GM21447 (cell line): ENCODE data around the gene GRIK2.

Experiments
- ATAC-seq: cut with Tn5 transposase; IDR thresholded peaks from one replicate; pipeline ENCODE4 v1.9.1; 2021; ENCODE audit not compliant: unreplicated experiment

The GRIK2 gene

DNA sequence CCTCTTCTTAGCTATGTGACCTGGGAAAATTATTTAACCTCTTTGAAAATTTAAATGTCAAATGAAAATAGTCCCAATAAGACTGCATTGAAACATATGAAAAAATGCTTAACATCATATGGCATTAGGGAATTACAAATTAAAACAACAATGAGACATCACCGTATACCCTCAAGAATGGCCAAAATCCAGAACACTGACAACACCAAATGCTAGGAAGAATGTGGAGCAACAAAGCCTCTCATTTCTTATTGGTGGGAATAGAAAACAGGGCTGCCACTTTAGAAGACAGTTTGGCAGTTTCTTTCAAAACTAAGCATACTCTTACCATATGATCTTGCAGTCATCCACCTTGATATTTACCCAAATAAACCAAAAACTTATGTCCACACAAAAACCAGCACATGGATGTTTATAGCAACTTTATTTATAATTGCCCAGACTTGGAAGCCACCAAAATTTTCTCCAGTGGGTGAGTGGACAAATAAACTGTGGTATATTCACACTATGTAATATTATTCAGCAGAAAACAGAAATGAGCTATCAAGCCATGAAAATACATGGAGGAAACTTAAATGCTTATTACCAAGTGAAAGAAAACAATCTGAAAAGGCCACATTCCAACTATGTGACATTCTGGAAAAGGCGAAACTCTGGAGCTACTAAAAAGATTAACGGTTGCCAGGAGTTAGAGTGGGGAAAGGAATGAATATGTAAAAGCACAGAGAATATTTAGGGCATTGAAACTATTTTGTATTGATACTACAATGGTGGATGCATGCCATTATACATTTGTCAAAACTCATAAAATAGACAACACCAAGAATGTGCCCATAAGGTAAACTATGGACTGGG is 459.9 kb downstream of the GRIK2 start:
- ATAC-seq: no peak

DNA sequence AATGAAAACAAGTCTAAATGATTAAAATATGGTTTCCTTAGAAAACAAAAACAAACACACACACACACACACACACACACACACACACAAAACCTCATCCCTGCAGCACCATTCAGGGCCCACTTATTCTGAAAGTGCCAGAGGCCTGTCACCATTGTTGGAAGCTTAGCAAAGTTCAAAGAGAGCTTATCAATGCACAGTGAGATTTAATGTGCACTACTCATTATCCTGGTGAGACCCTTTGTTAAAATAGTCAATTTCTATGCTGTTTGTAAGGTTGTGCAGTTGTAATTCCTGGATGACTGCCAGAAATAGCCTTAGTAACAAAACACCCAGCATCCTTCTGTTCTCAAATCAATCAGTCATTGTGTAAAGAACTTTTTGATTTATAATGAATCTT is 482.9 kb downstream of the GRIK2 start:
- ATAC-seq: no peak

DNA sequence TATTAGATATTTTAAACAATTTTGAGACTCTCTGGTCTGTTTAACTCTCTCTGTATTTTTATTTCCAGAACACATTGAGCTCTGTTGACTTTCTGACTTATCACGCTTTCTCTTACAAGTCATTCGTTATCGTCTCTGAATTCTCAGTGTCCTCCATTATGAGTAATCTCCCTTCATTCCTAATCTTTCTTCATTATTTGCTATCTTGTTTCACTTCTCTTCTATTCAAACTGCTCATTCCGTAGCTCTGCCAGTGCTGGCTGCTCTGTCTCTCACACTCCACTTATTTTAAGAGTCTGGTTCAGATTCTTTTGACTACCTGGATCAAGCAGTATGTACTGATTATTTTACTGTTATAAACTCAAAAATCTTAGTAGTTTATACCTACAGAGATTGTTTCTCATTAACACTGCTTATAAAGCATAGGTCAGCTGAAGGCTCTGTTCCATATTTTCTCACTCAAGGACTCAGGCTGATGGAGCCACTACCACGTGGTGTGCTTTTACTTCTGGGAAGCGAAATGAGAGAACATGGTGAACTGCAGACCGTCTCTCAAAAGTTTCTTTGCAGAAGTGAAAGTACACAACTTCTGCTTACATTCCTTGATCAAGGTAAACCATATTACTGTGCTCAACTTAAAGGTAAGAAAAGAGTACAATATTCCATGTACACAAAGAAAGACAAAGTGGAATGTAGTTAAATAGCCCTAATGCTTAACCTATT is 485.2 kb downstream of the GRIK2 start:
- no peak for ATAC-seq

DNA sequence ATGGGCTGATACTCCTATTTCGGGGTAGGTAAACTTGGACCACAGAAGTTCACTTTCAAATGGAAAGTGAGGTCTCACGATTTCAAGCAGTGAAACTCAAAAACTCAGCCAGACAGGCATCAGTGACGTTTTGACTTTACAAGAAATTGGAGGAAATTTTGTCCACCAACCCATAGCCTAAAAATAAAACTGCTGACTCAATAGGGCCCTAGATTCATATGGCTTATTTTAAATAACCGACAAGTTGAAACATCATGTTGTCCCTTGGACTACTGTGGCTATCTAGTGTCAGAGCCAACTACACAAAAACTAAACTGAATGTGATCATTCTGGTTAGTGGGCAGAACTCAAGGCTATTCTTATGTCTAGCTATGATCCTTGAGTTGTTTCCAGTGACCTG is 486.3 kb downstream of the GRIK2 start:
- no peak for ATAC-seq

DNA sequence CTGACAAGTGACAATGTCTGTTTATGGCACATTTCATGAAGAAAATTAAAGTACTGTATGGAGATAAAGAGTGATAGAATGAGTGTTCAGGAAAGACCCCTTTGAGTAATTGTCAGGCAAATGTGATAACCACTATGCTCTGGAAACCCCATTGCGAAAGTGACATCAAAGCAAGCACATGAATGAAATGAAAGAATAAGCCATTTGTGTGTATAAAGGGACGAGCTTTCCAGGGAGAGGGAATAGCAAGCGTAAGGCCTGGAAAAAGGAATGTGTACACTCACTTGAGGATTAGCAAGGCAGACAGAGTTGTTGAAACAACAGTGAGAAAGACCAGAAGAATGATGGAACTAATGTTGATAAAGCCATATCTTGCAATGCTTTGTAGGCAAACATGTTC is 490.0 kb downstream of the GRIK2 start:
- ATAC-seq: no peak

DNA sequence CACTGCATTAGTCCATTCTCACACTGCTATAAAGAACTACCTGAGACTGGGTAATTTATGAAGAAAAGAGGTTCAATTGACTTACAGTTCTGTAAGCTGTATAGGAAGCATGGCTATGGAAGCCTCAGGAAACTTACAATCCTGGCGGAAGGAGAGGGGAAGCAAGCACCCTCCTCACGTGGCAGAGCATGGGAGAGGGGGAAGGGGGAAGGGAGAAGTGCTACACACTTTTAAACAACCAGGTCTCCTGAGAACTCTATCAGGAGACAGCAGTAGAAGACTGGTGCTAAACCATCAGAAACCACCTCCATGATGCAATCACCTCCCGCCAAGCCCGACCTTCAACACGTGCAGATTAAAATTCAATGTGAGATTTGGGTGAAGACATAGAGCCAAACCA is 494.0 kb downstream of the GRIK2 start:
- ATAC-seq: no peak

DNA sequence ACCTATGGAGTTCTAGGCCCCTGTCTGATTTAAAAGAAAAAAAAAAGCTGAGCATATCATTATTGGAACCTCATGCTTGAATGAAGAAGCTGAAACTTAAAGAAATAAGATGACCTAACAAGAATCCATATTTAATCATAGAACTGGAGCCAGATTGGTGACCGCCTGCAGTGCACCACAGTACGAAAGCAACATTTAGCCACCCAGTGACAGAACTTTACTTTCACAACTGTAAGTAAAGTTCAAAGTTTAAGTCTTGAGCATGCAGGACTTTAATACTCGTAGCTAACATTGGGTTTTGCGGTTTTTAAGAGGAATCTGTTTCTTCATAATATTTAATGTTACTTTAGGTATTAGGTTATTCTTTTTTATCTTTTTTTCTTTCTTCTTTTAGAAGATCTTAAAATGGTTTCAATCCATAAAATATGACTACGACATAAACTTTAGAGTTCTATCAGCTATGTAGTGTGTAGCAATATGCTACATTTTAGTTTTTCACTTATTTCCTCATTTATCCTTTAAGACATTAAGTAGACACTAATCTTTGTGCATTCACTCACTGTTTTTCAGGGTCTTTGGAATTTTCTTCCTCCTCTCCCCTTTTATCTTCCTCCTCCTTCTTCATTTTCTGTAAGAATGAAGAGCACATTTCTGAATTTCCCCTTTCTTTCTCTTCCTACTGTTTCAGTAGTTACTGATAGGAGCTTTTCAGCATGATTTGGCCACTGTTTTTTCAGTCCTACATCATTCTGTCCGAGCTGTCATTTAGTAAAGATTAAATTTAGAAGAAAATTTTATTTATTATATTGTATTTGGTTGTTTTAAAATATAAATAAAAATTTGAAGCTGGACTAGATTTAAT is 514.1 kb downstream of the GRIK2 start:
- no peak for ATAC-seq

DNA sequence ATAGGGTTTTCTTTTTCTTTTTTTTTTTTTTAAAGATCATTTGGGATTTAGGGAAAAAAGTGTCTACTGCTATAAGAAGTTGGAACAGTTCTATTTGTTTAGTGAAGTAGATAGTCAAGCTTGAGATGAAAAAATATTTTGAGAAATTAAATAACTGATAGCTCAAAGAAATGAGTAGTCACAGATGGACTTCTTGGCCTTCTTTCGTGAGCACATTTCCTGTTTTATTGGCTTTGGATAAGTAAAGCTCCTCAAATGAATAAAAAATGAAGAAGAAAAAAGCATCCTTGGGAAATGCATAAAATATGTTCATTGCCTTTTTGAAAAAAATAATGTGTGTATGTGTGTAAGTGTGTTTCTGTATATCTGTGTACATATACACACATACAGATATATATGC is 515.9 kb downstream of the GRIK2 start:
- ATAC-seq: no peak

DNA sequence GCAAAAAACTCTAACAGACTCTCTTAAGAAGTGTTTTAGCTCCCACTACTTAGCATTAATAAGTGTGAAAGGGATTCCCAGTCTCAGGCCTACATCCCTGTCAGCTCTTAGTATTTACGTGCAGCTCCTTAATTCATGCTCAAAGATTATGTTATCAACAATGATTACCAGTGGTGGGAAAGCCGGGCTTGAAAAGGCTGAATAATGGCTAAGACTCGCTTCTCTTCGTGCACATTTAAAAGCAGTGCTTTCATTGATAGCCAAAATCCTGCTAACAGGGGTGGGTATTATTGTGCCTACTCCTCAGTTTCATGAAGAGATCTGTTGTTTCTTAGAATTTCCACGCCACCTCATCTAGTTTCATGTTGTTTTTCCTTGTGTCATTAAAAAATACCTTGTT is 518.8 kb downstream of the GRIK2 start:
- no peak for ATAC-seq

DNA sequence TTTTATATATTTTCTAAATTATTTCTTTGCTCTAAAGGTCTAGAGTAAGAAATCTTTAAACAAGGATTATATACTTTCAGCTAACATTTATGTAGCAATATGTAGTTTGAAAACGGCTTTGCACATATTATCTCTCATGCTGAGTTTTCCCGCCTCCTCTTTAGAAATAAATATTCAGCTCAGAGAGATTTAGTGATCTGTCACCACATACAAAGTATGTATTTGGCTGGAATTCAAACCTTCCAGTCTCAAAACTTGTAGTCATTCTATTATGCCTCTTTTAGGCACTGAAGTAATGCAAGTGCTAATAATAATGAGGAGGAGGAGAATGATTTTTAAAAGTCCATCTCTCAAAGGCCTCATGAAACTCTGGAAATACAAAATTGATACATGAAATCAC is 525.0 kb downstream of the GRIK2 start:
- ATAC-seq: no peak

DNA sequence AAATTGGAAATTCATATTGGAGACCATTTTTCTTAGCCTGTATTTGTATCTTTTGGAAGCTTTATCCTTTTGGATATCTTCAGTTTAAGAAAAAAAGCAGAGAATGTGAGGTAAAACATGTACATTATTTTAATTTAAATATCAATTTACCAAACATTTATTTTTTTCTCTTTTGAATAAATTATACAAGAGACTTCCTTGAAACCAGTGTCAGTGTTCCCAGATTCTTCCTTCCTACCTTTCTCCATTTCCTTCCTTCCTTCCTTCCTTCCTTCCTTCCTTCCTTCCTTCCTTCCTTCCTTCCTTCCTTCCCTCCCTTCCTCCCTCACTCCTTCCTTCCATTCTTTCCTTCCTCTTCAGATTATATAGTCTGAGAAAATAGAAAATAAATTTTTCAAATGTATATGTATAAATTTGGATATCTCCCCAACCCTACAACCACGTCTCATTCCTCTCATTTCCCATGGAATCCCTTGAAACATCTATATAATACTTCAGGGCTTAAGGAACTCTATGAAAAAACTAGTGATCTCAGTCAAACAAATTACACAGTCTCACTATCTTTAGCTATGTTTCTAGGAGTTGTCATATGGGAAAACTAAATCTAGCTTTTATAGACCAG is 528.4 kb downstream of the GRIK2 start:
- no peak for ATAC-seq

DNA sequence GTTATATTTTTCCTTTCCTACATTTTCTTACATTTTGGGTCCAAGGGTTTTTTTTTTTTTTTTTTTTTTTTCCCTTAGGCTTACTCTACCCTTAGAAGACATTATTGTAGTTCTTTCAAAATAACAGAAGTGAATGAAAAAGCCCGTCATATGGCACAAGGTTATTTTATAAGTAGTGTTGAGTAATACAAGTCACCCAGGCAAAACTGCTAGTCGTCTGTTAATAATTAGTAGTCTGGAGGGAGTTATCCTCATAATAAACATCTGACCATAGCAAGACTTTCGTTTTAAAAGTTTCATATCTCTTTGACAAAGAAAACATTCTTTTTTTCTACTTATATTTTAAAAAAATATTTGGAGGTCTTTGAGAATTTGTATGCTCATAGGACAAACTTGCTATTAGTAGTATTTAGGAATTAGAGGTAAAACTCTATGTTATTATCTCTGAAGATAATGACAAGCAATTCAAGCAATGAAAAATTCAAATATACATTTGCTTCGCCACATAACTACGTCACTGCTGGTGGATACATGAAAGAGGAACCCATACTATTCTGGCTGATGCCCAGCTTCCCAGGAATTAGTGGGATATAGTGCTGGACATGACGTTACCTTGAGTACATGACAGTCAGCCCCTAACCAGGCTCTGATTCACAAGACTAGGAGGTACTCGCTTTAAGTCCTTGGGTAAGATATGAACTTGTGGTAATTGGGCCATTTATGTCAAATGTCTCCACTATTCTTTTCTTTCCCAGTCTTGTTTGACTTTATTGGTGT is 532.8 kb downstream of the GRIK2 start:
- no peak for ATAC-seq

DNA sequence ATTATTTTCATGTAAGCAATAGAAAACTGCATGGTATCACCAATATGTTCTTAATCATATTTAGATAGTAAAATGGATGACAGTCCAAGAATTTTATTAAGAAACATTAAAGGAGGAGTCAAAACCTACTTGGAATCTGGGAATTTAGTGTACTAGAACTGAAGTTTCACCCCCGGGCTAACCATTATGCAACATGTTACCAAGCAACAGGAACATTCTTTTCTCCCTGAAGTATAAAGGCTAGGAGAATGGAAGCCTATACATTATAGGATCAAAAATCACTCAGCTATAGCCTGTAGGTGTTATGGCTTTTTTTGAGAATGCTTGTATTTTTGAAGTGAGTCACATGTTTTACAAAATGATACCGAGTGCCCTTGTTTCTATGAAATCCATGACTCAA is 538.3 kb downstream of the GRIK2 start:
- ATAC-seq: no peak

DNA sequence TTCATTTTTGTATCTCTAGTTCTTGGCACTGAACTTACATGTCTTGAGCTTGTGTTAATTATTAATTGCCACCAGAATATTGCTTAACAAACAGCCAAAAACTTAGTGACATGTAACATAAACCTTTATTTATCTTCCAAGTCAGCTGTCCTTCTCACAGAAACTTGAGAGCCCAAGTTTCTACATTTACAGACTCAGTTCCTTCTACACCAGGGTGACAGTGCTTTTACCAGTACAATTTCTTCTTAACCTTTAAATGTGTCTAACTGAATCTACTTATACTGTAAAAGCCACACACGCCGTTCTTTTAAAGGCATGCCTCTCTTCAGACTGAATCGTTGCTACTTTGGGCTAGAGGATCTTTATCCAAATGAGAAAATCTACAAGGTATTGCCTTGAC is 539.2 kb downstream of the GRIK2 start:
- ATAC-seq: no peak

DNA sequence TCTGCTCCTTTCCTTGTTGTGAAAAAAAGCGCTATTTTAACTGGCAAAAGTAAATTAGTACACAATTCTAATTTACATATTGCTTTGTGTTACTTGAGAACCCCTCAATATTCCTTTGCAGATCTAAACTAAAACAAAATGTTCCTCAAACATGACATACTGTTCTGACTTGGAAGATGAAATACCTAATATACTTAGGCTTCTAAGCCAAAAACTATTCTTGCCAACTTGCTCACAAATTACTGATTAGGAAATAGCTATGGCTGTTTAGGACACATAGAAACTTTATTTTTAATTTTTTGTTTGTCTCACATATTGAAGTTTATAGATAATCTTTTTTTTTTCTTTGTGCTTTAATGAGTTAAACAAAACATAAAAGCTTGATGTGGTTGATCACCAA is 542.2 kb downstream of the GRIK2 start:
- ATAC-seq: no peak

DNA sequence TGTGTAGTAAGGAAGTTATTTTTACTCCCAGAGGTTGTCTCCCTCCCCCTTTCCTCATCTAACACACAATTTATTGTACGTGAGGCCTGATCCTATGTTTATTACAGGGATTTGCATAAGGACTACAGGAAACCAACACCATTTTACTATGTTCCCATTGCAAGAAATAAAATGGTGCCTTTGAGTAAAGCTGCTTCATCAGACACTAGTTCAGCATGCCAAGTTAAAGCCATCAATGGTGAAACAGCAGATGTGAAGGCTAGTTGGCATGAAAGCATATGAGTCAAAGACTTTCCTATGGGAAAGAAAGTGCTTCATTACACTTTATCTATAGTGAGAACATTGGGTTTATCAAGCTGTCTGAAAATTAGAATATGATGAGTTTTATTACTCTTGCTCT is 543.0 kb downstream of the GRIK2 start:
- no peak for ATAC-seq

DNA sequence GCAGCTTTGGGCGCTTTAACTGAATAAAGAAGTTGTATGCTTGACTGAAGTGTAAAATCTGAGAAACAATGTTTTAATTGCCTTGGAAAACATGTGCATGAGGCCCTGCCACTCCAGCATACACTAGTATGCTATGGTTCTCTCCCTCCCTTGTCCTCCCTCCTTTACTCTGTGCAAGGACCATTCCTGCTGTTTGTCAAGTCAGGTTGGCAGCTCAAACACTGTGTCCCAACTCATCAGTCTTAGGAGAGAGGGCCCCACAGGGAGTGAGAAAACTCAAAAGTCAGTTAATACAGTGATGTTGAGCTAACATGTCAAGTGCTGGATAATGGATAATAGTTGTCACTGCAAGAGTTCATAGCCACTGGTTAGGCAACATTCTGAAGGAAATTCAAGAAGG is 543.6 kb downstream of the GRIK2 start:
- ATAC-seq: no peak

DNA sequence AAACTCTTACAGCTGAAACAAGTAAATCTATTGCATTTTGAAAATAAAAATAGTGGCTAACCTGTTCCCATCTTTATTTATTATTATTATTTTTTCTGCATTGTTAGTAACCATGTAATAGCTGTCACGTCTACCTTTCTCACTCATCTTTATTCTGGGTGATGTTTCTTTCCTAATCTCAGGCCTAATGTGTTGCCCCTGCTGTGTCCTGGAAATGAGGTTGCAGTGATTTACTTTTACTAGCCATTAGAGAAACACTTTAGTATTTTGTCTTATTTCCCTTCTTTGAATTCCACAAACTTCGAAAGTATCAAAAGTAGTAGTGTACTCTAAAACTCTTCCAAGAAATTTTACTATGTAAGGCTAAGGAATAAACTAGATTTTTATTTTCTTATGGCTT is 546.9 kb downstream of the GRIK2 start:
- ATAC-seq: no peak

DNA sequence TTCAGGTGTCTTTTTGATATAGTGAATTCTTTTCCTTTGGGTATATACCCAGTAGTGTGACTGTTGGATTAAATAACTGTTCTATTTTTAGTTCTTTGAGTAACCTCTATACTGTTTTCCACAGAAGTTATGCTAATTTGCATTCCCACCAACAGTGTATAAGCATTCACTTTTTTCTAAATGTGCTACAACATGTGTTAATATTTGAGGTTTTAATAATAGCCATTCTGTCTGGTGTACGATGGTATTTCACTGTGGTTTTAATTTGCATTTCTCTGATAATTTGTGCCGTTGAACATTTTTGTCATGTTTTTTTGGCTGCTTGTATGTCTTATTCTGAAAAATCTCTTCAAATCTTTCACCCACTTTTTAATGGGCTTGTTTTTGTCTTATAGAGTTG is 563.5 kb downstream of the GRIK2 start:
- no peak for ATAC-seq

DNA sequence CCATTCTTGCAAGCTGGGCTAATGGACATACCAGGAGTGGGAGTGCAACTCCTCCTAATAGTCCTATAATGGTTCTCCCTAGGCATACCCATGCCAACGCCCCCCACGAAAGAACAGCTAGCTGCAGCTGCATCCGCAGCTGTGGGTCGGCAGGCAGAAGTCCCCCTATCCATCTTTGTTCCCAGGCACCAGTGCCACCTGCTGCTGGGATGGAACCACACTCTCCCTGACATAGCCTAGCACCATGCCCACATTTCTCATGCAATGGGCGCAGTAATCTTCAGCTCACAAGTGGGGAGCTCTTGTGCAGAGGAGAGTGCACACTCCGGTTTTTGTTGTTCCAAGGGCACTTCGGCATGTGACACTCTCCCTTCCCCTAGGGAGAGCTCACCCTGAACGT is 567.8 kb downstream of the GRIK2 start:
- ATAC-seq: no peak
